Endothelial cell of umbilical vein (primary cell): ENCODE results near the gene CCDC185. TPM values are rescaled to one million over a fixed set of nuclear protein-coding genes. Genes with fewer than 3 reads are reported as not detected.
"Not testable (repeated sequence)": the region's sequence is repeated elsewhere in the genome, so short reads cannot be mapped to it uniquely, and the experiment has no call there.

Source experiments
- BruUV-seq: library from RNA; stranded (reverse); fragments of 400-500 nt; replicated peaks from 2 replicates; lab custom pipeline; 2021; lab: Mats Ljungman, UMichigan
- CTCF ChIA-PET: fragments of 300-600, 350-600 bp; sonication (Branson Sonifier 250); formaldehyde crosslinking; loops from one replicate; lab custom pipeline; 2021; ENCODE audit warnings: antibody characterized with exemption, inconsistent platforms; lab: Charles Lee
- POLR2A ChIA-PET: fragments of 300-600, 350-600 bp; sonication (Branson Sonifier 250); formaldehyde crosslinking; loops from one replicate; lab custom pipeline; 2021; ENCODE audit warnings: antibody characterized with exemption, inconsistent platforms; lab: Charles Lee
- DNase-seq: peaks from one replicate; pipeline ENCODE4 v3.0.0-alpha.2; 2011; ENCODE audit warnings: low read depth, low spot score
- FAIRE-seq: peaks from 2 replicates; lab custom pipeline; 2011; peaks lifted over from hg19 to GRCh38; lab: Jason Lieb, UNC
- H2AFZ ChIP-seq: 2 replicates; pipeline ENCODE4 v1.6.0; 2012; ENCODE audit warnings: low read depth, low read length, control low read depth, inconsistent platforms
- H3K27ac ChIP-seq: 2 replicates; pipeline ENCODE4 v1.5.1; 2011; ENCODE audit warnings: low read depth, mild to moderate bottlenecking, control low read depth, low read length, moderate library complexity; ENCODE audit not compliant: insufficient read depth
- H3K27me3 ChIP-seq, 2 experiments: 2 replicates each; pipeline versions ENCODE4 v1.6.0 to v1.6.1; 2011; ENCODE audit warnings: low read length in 2 of 2, mixed read lengths in 1 of 2; ENCODE audit not compliant: control insufficient read depth in 2 of 2, insufficient read depth in 2 of 2
- H3K36me3 ChIP-seq, 2 experiments: 2 replicates in 1 of 2; 3 replicates in 1 of 2; pipeline ENCODE4 v1.5.1; 2011; ENCODE audit warnings: low read length in 2 of 2, mild to moderate bottlenecking in 1 of 2, moderate library complexity in 1 of 2; ENCODE audit not compliant: control insufficient read depth in 2 of 2, insufficient read depth in 2 of 2; ENCODE audit errors: extremely low read depth in 1 of 2
- H3K4me1 ChIP-seq: 3 replicates; pipeline ENCODE4 v1.5.1; 2011; ENCODE audit warnings: mild to moderate bottlenecking, low read length; ENCODE audit not compliant: control insufficient read depth, insufficient read depth; ENCODE audit errors: extremely low read depth
- H3K4me2 ChIP-seq: 2 replicates; pipeline ENCODE4 v1.6.1; 2011; ENCODE audit warnings: low read length, control low read depth, mixed read lengths; ENCODE audit not compliant: insufficient read depth
- H3K4me3 ChIP-seq, 3 experiments: fragments of 200-600 bp in 1 of 3; sonication (generic), shearing (Covaris generic) in 1 of 3; replicated peaks in 1 of 3; 2 replicates each; pipeline ENCODE4 v1.5.1; 2011 to 2016; ENCODE audit warnings: control low read depth in 3 of 3, low read length in 3 of 3, mild to moderate bottlenecking in 2 of 3, inconsistent platforms in 1 of 3, low read depth in 1 of 3, moderate library complexity in 1 of 3; ENCODE audit not compliant: insufficient read depth in 1 of 3
- H3K79me2 ChIP-seq: 2 replicates; pipeline ENCODE4 v1.6.0; 2012; ENCODE audit warnings: low read length, inconsistent platforms; ENCODE audit not compliant: control insufficient read depth, insufficient read depth
- H3K9ac ChIP-seq: replicated peaks from 2 replicates; pipeline ENCODE3; 2011; ENCODE audit warnings: low read length, control low read depth; ENCODE audit not compliant: insufficient read depth; ENCODE audit errors: extremely low read depth
- H3K9me1 ChIP-seq: replicated peaks from 3 replicates; pipeline ENCODE4 v1.6.0; 2011; ENCODE audit warnings: mild to moderate bottlenecking, low read length; ENCODE audit not compliant: control insufficient read depth, insufficient read depth; ENCODE audit errors: extremely low read depth
- H3K9me3 ChIP-seq: replicated peaks from 2 replicates; pipeline ENCODE4 v1.5.1; 2012; ENCODE audit warnings: low read length, inconsistent platforms; ENCODE audit not compliant: control insufficient read depth, insufficient read depth
- H4K20me1 ChIP-seq: replicated peaks from 2 replicates; pipeline ENCODE3; 2011; ENCODE audit warnings: mild to moderate bottlenecking, low read length; ENCODE audit not compliant: control insufficient read depth, insufficient read depth; ENCODE audit errors: extremely low read depth
- CTCF ChIP-seq, 2 donors: IDR thresholded peaks; 1 replicate in 1 of 2; 2 replicates in 1 of 2; pipeline ENCODE4 v1.5.1; 2011; ENCODE audit warnings: low read length in 2 of 2, mild to moderate bottlenecking in 2 of 2, moderate library complexity in 2 of 2, control low read depth in 1 of 2, inconsistent platforms in 1 of 2, low read depth in 1 of 2; ENCODE audit not compliant: insufficient read depth in 1 of 2; ENCODE audit errors: extremely low read depth in 1 of 2
- EZH2 ChIP-seq: IDR thresholded peaks from 2 replicates; pipeline ENCODE4 v1.6.1; 2012; ENCODE audit warnings: borderline replicate concordance, low read depth, mild to moderate bottlenecking, moderate library complexity, low read length, inconsistent platforms; ENCODE audit not compliant: severe bottlenecking
- JUN ChIP-seq: IDR thresholded peaks from 2 replicates; pipeline ENCODE4 v1.6.1; 2011; ENCODE audit warnings: borderline replicate concordance, low read depth; ENCODE audit not compliant: insufficient read length, insufficient read depth
- POLR2A ChIP-seq: IDR thresholded peaks from 2 replicates; pipeline ENCODE4 v1.6.1; 2012; ENCODE audit warnings: low read depth, mild to moderate bottlenecking, control low read depth, low read length
- dilution Hi-C: fragments of 300-500 bp; cut with MboI; formaldehyde crosslinking; loops from one replicate; pipeline ENCODE4 v1.15.0; 2019; ENCODE audit warnings: low sequenced_read_pairs; ENCODE audit not compliant: extremely low pct_ligation_motif_present
- intact Hi-C: fragments of 100-400 bp; cut with micrococcal nuclease; formaldehyde crosslinking; loops from one replicate; pipeline ENCODE4 v1.10.0; 2022
- polyA plus RNA-seq, 4 experiments: library from polyadenylated mRNA; depleted of rRNA in 3 of 4; stranded (reverse) in 3 of 4; unstranded in 1 of 4; fragments of >200 nt; gene quantifications; 2 replicates each; pipeline versions ENCODE4 v1.2.1 to v1.2.3, GENCODE V29; 2011 to 2012; ENCODE audit warnings: missing spikeins in 1 of 4
- total RNA-seq: library from RNA; stranded (reverse); gene quantifications from 2 replicates; pipeline ENCODE4 v1.2.3, GENCODE V29; 2021

Gene CCDC185
- total and polyA plus RNA-seq, 2 donors (not counting 3 experiments of a cell fraction or from before 2014, with no cell fraction given), result not detected

- TF ChIP-seq POLR2A (no peak), CTCF (IDR thresholded peaks at IDR 0.05; ENCODE audit: extremely low read depth in 1 of 2, insufficient read depth in 1 of 2, low read depth in 1 of 2, low read length in 2 of 2) (no peak), JUN (no peak), EZH2 (no peak)
- H3K4me1 ChIP-seq, result no peaks in the 10 kb centered on the region
- H3K9me1 ChIP-seq, result no peaks in the 10 kb centered on the region
- POLR2A ChIA-PET, result no interaction called here
- FAIRE-seq (no peak), DNase-seq (no peak)
- no peak overlapping the region for H3K9ac ChIP-seq
- no peak overlapping the region for H3K27ac ChIP-seq
- H3K4me2 ChIP-seq, result no peak overlapping the region
- peaks cover 6 to 16% of the 10 kb centered on the region in 2 experiments for H3K27me3 ChIP-seq
- no peak overlapping the region for H2AFZ ChIP-seq
- intact Hi-C loops (no loop called here), dilution Hi-C loops (no loop called here)
- CTCF ChIA-PET, result no interaction called here
- no peaks in the 10 kb centered on the region for H3K9me3 ChIP-seq
- no peak overlapping the region for H3K4me3 ChIP-seq
- no peaks in the 10 kb centered on the region for H4K20me1 ChIP-seq
- H3K36me3 ChIP-seq, result no peaks in the 10 kb centered on the region
- BruUV-seq, result no TSS peak
- H3K79me2 ChIP-seq, result no peaks in the 10 kb centered on the region
Observed at GRCh38 chr1:223394706-223395105, 1.5 kb downstream of the CCDC185 start.

GRCh38 chr1:223399393-223399792 is 6.2 kb downstream of the CCDC185 start:
- intact Hi-C loops, H3K27me3 ChIP-seq, H3K4me1 ChIP-seq, H3K9me1 ChIP-seq, H2AFZ ChIP-seq, H3K79me2 ChIP-seq, POLR2A ChIA-PET, H4K20me1 ChIP-seq, H3K36me3 ChIP-seq, H3K9me3 ChIP-seq, dilution Hi-C loops, H3K27ac ChIP-seq, H3K4me2 ChIP-seq, CTCF ChIA-PET, DNase-seq, FAIRE-seq, BruUV-seq, H3K4me3 ChIP-seq, H3K9ac ChIP-seq: not testable (repeated sequence)
